Stimulated activated CD4-positive, alpha-beta T cell treated with anti-CD3 and anti-CD28 coated beads, Interleukin-12 subunit alpha, Interleukin-12 subunit beta, amount 100 ng/mL, for 4 hours (primary cell): ENCODE results near the gene ARMC2.
A peak's percentile ranks its signal among the peaks of the same experiment; 100 is the strongest.
"Not testable (repeated sequence)": the region's sequence is repeated elsewhere in the genome, so short reads cannot be mapped to it uniquely, and the experiment has no call there.

Source experiments
- DNase-seq: peaks from one replicate; pipeline ENCODE4 v3.0.0-alpha.2; 2020

The ARMC2 gene

DNA sequence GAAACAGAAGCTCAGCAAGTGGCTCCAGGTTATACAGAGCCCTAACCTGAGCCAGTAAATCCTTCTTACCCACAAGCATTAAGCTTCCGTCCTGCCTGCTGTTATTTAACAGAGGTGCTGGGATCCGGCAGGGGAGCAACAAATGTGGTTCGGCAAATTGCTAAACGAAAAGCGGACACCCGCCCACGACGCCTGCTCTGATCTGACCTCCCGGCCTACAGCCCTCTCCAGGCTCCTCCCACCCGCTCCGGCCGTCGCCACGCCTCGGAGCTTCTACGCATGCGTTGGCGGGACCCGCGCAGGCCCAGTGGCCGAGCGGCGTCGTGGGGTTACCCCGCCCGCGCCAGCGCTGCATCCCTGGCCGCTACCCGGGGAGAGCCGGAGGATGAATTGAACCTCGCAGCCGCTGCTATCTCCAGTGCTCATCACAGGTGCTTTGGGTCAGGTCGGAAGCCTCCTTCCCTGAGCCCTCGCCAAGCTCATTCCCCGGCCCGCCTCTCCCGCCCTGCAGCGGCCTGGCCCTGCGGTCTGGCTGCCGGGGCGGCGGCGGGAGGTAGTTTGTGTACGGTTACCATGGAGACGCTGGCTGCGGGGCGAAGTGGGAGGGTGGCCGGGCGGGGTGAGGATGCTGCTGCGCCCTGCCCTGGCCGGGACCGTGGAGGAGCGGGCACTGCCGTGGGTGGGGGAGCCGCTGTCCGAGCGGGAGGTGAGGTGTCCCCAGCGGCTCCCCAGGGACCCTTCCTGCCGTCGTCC lies at the start of gene ARMC2:
Gene ARMC2, plus strand, starts transcription at position 307 of the 753 bp plus-strand sequence. CDS start 5,846 bp downstream, outside the sequence.
- DNase-seq, result peak; percentile 86

- peak; percentile 27 for DNase-seq
These were observed 49.4 kb upstream of the ARMC2 start for GRCh38 chr6:108798670-108799353.

DNA sequence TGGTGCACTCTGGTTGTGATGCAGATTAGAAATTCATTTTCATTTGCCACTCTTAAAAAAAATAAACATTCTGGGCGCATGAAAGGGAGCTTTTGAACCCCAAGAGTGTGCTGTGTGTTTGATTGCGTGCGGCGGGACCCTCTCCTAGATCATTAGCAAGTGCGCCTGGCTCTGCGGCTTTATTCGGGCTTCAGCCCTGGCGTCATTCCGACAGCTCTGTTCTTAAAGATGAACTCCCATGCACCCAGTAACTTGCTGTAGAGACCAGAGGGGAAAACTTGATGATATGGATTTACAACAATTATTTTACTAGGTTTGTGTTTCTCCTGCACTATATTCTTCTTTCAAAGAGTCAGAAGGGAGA lies 48.9 kb upstream of the ARMC2 start:
- no peak for DNase-seq

- DNase-seq, result no peak
These were observed 48.4 kb upstream of the ARMC2 start for GRCh38 chr6:108799791-108800190.

DNA sequence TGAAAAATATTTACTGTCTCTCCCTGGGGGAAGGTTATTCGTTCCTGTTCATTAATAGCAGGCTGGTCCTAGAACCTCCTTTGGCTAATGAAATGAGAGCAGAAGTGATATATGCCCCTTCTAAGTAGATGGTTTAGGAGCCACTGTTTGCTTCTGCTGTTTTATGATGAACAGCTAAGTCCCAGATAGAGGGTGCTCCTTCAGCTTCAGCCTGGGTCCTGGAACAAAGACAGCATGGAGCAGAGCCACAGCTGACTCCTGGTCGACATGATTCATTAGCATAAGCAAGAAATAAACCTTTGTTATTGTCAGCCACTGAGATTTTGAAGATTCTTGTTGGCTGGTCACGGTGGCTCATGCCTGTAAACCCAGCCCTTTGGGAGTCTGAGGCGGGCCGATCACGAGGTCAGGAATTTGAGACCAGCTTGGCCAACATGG lies 47.8 kb upstream of the ARMC2 start:
- no peak for DNase-seq

- DNase-seq, result no peak
These were observed 46.9 kb upstream of the ARMC2 start for GRCh38 chr6:108801366-108801765.

- DNase-seq, result no peak
These were observed 44.2 kb upstream of the ARMC2 start for GRCh38 chr6:108803982-108804490.

GRCh38 chr6:108804956-108805355 lies 43.3 kb upstream of the ARMC2 start:
- no peak for DNase-seq

DNA sequence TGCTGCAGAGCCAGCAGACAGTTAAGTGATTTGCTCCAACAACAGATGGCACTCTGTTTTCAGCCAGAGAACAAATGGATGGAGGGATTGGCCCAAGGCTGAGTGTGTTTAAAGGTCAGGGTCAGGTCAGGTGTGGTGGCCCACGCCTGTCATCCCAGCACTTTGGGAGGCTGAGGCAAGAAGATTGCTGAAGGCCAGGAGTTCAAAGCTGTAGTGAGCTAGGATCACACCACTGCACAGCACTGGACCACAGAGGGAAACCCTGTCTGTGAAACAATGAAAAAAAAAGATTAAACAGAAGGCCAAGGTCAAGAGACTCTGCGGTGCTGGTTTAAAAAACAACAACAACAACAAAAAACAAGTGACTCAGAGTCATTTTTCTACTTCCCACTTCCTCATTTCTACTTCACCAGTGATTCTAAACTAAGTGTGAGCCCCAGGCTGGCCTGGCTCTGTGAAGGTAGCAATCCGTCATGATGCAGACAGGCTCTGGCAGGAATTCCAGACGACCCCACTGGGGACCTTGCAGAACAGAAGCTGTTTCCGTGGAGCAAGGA lies 42.5 kb upstream of the ARMC2 start:
- no peak for DNase-seq

- no peak for DNase-seq
These were observed 42.1 kb upstream of the ARMC2 start for GRCh38 chr6:108806171-108806570.

- DNase-seq, result no peak
These were observed 41.6 kb upstream of the ARMC2 start for GRCh38 chr6:108806665-108807064.

DNA sequence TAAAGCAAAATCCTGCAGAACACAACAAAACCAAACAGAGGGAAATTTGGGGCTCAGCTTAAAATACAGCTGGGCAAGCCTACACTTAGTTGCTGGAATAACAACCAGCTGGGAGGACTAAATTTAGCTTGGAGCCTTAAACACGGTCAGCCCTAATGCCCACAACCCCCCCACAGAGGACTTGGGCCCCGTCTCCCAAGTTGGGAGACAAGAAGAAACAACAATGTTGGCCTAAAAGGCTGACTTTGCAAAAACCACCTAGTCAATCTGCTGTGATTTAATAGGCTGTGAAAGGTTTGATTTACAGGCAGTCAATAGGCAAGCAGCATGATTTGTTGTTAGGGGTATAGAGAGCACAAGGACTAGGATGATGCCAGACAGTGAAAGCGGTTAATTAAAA lies 40.3 kb upstream of the ARMC2 start:
- no peak for DNase-seq

DNA sequence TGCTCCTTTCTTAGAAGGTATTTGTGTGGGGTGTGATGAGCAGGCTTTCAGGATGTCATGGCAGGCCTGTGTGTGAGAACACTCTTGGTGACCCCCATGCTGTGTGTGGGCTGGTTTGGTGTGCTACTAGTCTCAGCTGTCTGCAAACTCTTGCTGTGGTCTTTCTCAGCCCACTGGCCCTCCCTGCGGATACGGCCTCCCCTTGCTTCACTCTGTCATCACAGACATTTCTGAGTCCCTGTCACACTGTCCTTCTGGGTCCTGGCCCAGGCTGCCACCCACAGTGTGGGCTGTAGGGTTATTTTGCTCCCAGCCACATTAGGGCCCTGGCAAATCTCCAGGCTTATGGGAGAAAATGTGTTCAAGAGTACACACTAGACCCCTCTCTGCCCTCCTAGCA lies 39.0 kb upstream of the ARMC2 start:
- no peak for DNase-seq

- DNase-seq, result no peak
These were observed 38.1 kb upstream of the ARMC2 start for GRCh38 chr6:108810057-108810643.

DNA sequence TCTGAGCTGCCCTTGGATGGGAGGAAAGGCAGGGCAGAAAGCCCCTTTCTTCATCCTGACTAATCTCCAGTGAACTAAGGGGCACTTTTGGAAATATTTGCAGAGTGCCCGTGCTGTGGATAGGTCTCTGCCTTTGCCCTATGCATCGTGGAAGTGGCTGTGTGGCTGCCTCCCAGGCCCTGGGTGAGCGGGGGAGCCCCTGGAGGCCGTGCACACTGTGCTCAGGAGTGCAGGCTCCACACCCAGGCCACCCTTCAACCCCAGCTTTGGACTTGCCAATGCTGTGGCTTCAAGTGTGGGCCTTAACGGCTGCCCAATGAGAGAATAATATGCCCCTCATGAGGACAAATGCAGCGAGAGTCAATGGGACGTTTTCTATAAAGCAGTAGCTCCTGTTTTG lies 36.7 kb upstream of the ARMC2 start:
- DNase-seq, result no peak

GRCh38 chr6:108813218-108813617 lies 35.0 kb upstream of the ARMC2 start:
- not testable (repeated sequence) for DNase-seq

DNA sequence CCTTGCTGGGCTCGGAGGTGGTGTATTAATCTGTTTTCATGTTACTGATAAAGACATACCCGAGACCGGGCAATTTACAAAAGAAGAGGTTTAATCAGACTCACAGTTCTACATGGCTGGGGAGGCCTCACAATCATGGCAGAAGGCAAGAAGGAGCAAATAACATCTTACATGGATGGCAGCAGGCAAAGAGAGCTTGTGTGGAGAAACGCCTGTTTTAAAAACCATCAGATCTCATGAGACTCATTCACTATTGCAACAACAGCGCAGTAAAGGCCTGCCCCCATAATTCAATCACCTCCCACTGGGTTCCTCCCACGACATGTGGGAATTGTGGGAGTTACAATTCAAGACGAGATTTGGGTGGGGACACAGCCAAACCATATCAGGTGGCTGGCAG lies 30.9 kb upstream of the ARMC2 start:
- DNase-seq, result not testable (repeated sequence)

GRCh38 chr6:108820006-108820405 lies 28.2 kb upstream of the ARMC2 start:
- no peak for DNase-seq

GRCh38 chr6:108822401-108822800 lies 25.8 kb upstream of the ARMC2 start:
- no peak for DNase-seq

DNA sequence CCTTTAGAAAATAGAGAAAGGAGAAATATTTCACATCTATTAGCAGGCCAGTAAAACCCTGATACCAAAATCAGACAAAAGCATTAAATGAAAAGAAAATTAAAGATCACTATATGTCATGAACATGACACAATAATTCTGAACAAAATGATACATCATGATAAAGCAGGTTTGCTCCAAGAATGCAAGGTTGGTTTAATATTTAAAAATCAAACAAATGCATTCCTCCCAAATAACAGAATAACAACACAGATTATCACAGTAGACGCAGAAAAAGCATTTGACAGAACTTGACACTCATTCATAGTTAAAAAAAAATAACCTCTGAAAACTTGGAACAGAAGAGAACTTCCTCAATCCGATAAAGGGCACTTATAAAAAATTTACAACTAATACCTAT lies 22.9 kb upstream of the ARMC2 start:
- no peak for DNase-seq

DNA sequence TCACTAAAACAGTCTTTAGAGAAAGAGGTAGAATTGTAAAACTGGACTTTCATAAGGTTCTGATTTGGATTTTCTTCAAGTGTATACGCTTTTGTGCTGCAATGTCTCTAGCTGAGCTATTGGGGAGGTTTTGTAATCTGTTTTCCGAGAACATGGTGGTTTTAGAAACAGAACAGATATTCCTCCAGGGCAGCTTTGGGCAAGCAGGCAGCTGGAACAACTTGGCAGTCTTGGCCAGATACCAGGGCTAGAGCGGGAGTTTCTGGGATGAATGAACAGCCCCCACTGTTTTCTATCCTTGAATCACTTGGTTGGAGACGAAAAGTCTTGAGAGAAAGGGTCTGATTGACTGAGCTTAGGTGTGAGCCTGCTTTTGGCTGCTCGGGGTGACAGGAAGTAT lies 17.1 kb upstream of the ARMC2 start:
- no peak for DNase-seq

GRCh38 chr6:108832738-108833137 lies 15.5 kb upstream of the ARMC2 start:
- DNase-seq, result no peak

DNA sequence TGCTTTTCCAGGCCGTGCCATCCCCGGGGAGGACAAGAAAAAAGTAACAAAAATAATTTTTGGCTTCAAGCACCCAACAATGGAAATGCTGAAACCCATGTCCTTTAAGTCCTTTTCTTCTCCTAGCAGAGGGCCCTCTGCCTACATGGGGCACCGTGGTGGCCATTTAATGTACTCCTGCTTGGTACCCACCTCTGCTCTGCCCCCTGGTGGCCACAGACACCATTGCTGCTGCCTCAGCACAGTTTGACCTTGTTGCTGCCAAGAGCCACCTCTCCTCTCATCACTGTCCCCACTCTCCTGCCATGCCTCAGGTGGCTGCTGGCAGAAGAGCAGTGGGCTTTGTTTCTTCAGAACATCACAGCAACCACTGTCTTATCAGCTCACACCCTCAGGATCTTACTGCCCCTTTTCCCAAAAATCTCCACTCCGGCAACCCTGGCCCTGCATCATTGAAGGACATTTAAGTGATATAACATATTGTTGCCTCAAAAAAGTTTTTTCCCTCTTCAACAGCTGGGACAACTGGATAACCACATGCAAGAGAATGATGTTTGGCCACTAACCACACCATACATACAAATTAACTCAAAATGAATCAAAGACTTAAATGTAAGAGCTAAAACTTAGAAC lies 12.9 kb upstream of the ARMC2 start:
- peak; percentile 82 for DNase-seq
